Stimulated activated naive CD8-positive, alpha-beta T cell treated with anti-CD3 and anti-CD28 coated beads, Interleukin-15, Interleukin-2, amounts not matched to agents 100 ng/mL and 50 ng/mL, for 24 hours (primary cell): ENCODE data around the gene FHIT.

ENCODE experiments used
- H3K27ac Mint-ChIP-seq: one replicate; pipeline ENCODE4 v1.8.0; 2021; ENCODE audit warnings: mild to moderate bottlenecking, mixed read lengths
- H3K27me3 Mint-ChIP-seq: one replicate; pipeline ENCODE4 v1.8.0; 2021; ENCODE audit warnings: mixed read lengths
- H3K36me3 Mint-ChIP-seq: one replicate; pipeline ENCODE4 v1.8.0; 2021; ENCODE audit warnings: low read depth, mixed read lengths
- H3K4me1 Mint-ChIP-seq: one replicate; pipeline ENCODE4 v1.8.0; 2021; ENCODE audit warnings: low read depth, mixed read lengths
- H3K4me3 Mint-ChIP-seq: one replicate; pipeline ENCODE4 v1.8.0; 2021; ENCODE audit warnings: mild to moderate bottlenecking, mixed read lengths
- H3K9me3 Mint-ChIP-seq: one replicate; pipeline ENCODE4 v1.8.0; 2021; ENCODE audit warnings: mixed read lengths

FHIT gene

DNA sequence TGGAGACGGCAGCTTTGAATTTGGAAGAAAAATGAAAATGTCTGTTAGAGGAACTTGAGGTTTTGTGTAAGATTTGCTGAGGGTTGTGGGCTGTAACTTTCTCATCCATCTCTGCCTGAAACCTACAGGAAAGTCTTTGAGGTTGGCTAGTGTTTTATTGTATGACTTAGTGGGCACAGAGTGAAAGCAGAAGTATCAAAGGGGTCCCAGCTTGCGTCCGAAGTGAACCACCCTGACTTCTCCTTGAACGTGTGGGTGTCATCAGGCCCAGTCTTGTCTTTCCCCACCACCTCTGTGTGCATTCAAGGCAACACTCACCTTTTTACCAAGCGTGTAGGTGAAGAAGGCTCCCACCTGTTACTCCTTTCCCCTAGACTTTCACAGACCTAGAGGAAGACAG, 1519.3 kb downstream of the FHIT start:
- H3K4me3 Mint-ChIP-seq, result no peak overlapping the region
- no peaks in the 10 kb centered on the region for H3K36me3 Mint-ChIP-seq
- H3K27ac Mint-ChIP-seq, result peak overlapping the region; percentile 27
- peaks cover 5% of the 10 kb centered on the region for H3K27me3 Mint-ChIP-seq
- no peaks in the 10 kb centered on the region for H3K9me3 Mint-ChIP-seq
- H3K4me1 Mint-ChIP-seq, result peaks cover 29% of the 10 kb centered on the region

DNA sequence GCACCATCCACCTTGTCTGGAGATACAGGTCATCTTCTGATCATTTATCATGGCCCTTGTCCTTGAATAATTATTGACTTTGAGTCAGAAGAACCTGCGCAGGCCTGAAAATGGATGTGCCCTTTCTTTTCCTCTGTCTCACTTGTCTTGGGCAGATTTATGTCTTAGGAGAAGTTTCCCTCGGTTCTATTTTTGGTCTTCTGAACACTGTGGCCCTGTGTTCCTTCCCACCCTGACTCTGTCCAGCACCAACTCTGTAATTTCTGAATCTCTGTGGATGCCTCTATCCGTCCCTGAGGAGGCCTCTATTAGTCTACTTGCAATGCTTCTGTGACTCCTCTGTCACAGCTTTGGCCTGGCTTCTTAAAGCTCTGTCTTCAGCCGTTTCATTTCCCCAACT, 1520.7 kb downstream of the FHIT start:
- H3K9me3 Mint-ChIP-seq, result no peaks in the 10 kb centered on the region
- no peaks in the 10 kb centered on the region for H3K36me3 Mint-ChIP-seq
- H3K27me3 Mint-ChIP-seq, result peaks cover 5% of the 10 kb centered on the region
- no peak overlapping the region for H3K4me3 Mint-ChIP-seq
- no peak overlapping the region for H3K27ac Mint-ChIP-seq
- peaks cover 40% of the 10 kb centered on the region for H3K4me1 Mint-ChIP-seq

DNA sequence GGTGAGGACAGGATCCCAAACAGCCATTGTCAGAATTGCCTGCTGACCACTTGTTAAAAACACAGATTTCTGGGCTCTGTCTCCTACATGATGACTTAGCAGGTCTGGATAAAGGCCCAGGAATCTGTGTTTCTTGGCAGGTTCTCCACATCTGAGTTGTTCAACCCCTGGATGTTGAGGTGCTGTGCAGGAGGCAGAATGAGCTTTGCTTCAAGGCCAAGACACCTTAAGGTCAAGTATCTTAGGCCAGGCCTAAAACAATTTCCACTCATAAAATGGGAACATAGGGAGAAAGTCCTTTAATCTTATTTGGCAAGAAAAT, 1522.7 kb downstream of the FHIT start:
- peaks cover 9% of the 10 kb centered on the region for H3K9me3 Mint-ChIP-seq
- no peak overlapping the region for H3K4me3 Mint-ChIP-seq
- no peaks in the 10 kb centered on the region for H3K36me3 Mint-ChIP-seq
- H3K27me3 Mint-ChIP-seq, result no peaks in the 10 kb centered on the region
- no peak overlapping the region for H3K27ac Mint-ChIP-seq
- peaks cover 36% of the 10 kb centered on the region for H3K4me1 Mint-ChIP-seq

DNA sequence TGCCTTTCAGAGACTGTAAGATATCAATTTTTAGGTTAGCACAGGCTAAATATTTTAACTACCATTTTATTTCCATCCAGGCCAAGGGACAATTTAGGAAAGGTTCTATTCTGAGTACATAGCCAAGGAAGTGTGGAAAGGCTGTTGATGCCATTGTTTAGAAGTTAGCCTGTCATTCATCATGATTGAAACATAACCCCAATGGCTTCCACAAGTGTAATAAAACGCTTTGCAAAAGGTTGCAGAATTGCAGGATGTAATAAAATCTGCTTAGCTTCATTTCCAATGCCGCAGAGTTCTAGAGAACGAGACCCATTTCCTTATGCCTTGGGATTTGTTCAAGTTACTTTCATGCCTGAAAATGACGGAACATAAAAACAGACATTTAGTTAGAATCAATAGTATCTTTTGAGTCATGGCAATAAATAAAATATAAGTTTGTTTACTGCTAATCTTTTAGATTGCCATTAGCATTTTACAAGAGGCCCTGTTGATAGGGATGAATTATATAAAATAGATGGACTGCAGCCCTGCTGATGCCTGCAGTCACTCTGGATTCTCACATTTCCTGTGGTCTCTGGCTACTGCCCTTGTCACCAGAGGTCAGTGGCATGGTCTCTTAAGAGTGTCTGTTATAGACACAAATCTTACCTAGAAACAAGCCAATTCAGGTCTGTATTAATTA, 1523.2 kb downstream of the FHIT start:
- Mint-ChIP-seq H3K4me3 (no peak overlapping the region), H3K27ac (no peak overlapping the region), H3K36me3 (no peaks in the 10 kb centered on the region), H3K4me1 (peaks cover 31% of the 10 kb centered on the region), H3K27me3 (no peaks in the 10 kb centered on the region), H3K9me3 (peaks cover 9% of the 10 kb centered on the region)

DNA sequence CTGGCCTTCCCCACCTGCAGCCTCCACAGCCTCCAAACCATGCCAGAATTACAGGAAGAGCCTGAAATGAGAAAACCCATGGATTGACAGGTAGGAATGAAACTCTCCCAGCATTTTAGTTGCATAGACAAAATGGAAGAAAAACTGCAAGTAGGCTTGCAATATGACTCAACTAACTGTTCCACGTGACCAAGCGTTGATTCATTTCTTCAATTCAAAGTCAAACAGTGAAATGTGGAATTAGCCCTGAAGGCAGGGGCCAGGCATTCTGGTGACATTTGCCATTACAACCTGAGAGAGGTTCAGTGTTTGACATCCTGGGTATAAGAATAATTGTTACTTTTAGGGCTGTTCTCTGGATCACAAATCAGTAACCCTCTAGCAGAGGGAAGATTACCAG, 1525.0 kb downstream of the FHIT start:
- Mint-ChIP-seq H3K36me3 (no peaks in the 10 kb centered on the region), H3K27ac (no peak overlapping the region), H3K4me3 (no peak overlapping the region), H3K27me3 (no peaks in the 10 kb centered on the region), H3K9me3 (peaks cover 9% of the 10 kb centered on the region), H3K4me1 (peaks cover 14% of the 10 kb centered on the region)

DNA sequence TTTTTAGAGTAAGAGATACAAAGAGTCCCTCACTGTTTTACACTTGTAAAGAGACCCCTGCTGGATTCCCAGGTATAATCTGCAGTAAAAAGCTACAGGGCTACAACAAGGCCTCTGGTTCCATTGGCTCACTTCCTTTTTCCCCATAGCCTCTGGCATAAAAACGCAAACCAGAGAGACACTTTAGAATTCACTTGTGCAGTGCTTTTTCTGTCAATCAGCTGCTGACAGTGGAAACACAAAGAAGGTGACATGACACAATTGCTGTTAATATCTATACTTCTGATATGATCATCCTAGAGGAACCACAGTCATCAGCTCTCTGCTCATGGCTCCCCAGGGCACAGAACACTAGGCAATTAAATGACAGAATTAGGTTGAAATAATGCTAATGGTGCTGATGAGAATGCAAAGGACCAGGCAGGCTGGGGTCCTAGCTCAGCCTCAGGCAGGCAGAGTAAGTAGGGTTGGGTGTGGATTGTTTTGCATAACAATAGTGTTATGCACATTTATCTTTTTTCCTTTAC, 1533.5 kb downstream of the FHIT start:
- no peaks in the 10 kb centered on the region for H3K36me3 Mint-ChIP-seq
- no peak overlapping the region for H3K27ac Mint-ChIP-seq
- H3K4me3 Mint-ChIP-seq, result no peak overlapping the region
- peaks cover 4% of the 10 kb centered on the region for H3K9me3 Mint-ChIP-seq
- no peaks in the 10 kb centered on the region for H3K27me3 Mint-ChIP-seq
- H3K4me1 Mint-ChIP-seq, result no peaks in the 10 kb centered on the region

DNA sequence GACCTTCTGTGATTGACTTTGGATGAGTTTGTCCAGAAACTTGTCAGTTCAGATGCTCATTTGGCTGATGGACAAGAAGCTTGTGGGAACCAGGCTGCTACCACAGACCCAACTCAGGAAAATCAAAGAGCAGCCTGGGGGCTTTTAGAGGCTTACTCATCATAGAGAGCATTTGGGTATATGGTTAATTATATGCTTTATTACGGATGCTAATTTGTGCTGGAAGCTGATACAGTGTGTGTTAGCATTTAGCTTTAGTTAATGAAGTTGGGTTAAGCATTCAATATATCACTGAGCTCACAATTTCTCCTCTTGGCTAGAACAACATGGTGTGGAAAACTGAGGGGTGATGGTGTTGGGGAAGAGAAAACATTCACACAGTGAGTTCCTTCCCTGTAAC, 1537.2 kb downstream of the FHIT start:
- Mint-ChIP-seq H3K4me3 (no peak overlapping the region), H3K4me1 (no peaks in the 10 kb centered on the region), H3K9me3 (peaks cover 7% of the 10 kb centered on the region)

DNA sequence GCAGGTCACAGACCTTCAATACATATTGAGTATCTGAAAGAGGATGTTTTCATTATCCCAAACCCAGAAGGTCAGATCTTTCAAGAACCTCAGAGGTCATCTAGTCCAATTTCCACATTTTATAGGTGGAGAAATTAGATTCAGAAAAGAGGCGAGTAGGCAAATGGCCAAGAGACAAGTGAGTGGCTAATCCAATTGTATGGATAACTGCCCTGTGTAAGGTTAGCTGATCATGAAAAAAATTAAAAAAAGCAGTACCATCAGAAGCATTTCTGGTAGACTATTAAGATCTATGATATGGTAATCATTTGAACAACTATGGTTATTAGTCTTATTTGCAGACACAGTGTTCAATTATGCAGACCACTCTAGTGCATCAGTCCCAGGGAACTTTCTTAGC, 1540.7 kb downstream of the FHIT start:
- Mint-ChIP-seq H3K27ac (no peak overlapping the region), H3K36me3 (no peaks in the 10 kb centered on the region), H3K27me3 (no peaks in the 10 kb centered on the region)

More for the DNA sequence above, 1537.2 kb downstream of the FHIT start:
- Mint-ChIP-seq H3K27me3 (no peaks in the 10 kb centered on the region), H3K27ac (no peak overlapping the region), H3K36me3 (no peaks in the 10 kb centered on the region)

DNA sequence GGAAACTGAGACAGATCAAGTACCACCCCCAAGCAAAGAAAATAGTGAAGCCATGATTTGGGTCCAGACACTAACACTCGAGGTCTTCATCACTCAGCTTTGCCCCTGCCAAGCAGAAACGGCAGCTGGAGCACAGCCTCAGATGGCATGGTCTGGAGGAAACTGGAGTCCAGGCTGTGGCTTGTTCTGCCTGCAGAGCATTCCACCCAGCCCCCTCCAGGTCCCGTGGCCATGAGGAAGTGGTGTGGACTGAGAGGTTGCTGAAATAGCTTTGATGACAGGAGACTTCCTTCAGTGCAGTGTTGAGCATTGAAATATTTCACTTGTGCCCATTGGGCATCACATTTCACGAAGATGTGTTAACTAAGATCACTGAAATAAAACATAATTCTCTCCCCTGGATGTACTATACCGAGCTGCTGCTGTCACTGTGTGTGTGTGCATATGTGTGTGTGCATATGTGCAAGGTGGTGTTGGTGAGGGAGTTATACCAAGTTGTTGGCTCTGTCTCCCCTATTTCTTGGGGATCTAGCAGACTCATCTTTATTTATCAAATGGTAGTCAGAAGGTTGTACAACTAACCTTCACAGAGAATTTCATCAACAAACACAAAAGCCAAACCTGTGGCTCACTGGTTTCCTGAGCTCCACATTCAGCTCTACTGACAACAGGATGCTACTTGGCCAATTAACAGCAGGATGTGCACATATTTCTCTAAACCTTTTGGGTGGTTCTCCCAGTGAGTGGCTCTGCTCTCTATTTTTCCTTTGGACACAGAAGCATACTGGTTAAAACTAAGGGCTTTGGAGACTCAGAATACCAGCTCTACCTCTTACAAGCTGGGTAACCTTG, 1541.3 kb downstream of the FHIT start:
- no peak overlapping the region for H3K27ac Mint-ChIP-seq
- H3K4me1 Mint-ChIP-seq, result no peaks in the 10 kb centered on the region
- no peaks in the 10 kb centered on the region for H3K27me3 Mint-ChIP-seq
- no peaks in the 10 kb centered on the region for H3K36me3 Mint-ChIP-seq
- peaks cover 7% of the 10 kb centered on the region for H3K9me3 Mint-ChIP-seq
- no peak overlapping the region for H3K4me3 Mint-ChIP-seq

More for the DNA sequence above, 1540.7 kb downstream of the FHIT start:
- H3K4me3 Mint-ChIP-seq, result no peak overlapping the region
- H3K4me1 Mint-ChIP-seq, result no peaks in the 10 kb centered on the region
- H3K9me3 Mint-ChIP-seq, result peaks cover 7% of the 10 kb centered on the region

DNA sequence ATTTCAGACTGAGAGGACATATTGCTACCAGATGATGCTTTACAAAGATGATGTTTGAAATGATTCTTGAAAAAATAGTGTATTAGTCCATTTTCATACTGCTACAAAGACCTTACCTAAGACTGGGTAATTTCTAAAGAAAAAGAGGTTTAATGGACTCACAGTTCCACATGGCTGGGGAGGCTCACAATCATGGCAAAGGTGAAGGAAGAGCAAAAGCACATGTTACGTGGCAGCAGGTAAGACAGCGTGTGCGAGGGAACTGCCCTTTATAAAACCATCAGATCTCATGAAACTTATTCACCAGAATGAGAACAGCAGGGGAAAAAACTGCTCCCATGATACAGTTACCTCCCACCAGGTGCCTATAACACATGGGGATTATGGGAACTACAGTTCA, 1543.0 kb downstream of the FHIT start:
- Mint-ChIP-seq H3K36me3 (no peaks in the 10 kb centered on the region), H3K27ac (no peak overlapping the region), H3K4me1 (no peaks in the 10 kb centered on the region), H3K27me3 (no peaks in the 10 kb centered on the region), H3K9me3 (peaks cover 7% of the 10 kb centered on the region), H3K4me3 (no peak overlapping the region)

DNA sequence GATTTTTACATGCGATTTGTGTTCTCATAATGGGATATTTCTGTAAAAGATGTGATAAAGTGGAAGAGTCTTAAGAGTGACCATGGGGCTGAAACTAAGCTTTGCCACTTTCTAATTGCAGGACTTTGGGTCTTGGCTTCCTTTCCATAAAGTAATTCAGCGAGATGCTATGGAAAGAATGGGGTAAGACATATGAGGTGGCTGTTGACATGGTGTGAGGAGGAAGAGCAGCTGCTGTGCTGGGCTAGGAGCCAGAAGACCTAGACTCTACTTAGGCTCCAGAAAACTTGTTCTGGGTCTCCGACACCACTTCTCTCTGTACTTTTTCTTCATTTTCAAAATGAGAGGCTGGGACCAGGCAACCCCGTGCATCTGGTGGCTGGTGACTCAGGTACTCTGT, 1547.0 kb downstream of the FHIT start:
- H3K36me3 Mint-ChIP-seq, result no peaks in the 10 kb centered on the region
- no peaks in the 10 kb centered on the region for H3K4me1 Mint-ChIP-seq
- H3K9me3 Mint-ChIP-seq, result no peaks in the 10 kb centered on the region
- H3K4me3 Mint-ChIP-seq, result no peak overlapping the region
- no peaks in the 10 kb centered on the region for H3K27me3 Mint-ChIP-seq
- no peak overlapping the region for H3K27ac Mint-ChIP-seq

DNA sequence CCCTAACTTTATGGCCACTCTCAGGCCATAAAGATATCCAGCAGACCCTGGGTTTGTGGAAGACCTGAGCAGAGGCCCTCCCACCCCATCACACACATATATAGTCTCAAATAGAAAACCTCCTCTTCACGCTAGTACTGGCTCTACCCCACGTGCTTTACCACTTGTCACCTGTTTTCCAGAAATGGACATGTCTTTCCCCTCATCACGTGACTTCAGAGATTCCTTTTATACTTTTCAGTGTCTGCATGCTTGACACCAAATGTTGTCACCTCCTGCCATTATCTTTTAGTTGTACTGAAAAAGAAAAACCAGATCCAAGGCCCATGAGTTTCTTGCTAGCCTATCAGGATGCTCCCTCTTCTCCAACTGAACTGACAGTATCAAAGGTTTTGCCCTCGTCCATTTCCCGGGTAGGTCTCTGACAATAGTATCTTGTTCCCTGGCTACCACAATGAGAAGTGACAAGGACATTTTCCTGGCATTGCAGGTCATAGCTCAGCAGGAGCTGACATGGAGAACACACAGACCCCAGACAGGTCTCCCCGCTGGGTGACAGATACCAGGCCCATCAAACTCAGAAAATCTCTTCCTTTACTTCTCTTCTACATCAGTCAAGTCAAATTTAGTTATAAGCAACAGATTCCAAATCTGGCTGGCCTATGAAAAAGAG, 1551.5 kb downstream of the FHIT start:
- no peaks in the 10 kb centered on the region for H3K9me3 Mint-ChIP-seq
- no peaks in the 10 kb centered on the region for H3K4me1 Mint-ChIP-seq
- H3K27me3 Mint-ChIP-seq, result no peaks in the 10 kb centered on the region
- H3K4me3 Mint-ChIP-seq, result no peak overlapping the region
- H3K27ac Mint-ChIP-seq, result no peak overlapping the region
- H3K36me3 Mint-ChIP-seq, result no peaks in the 10 kb centered on the region
